Heart right ventricle (tissue), 16 donors: Measurements from ENCODE around the gene ZFAND3. TPM values are rescaled to one million over a fixed set of nuclear protein-coding genes. Genes with fewer than 3 reads are reported as not detected.

Experiments
- ATAC-seq, 8 donors: fragments of 200-7000 bp; cut with Tn5 transposase; one replicate each; pipeline ENCODE4 v1.9.1; 2020; ENCODE audit warnings: mild to moderate bottlenecking in 8 of 8, moderate library complexity in 8 of 8, moderate number of reproducible peaks in 1 of 8
- DNase-seq, 2 donors: peaks; one replicate each; pipeline ENCODE4 v3.0.0-alpha.2; 2020
- H3K27ac ChIP-seq, 10 donors: fragments of 200-600 bp; sonication (generic) in 2 of 10; one replicate each; pipeline versions ENCODE4 v1.5.0 to v1.8.0; 2020 to 2022; ENCODE audit warnings: mild to moderate bottlenecking in 3 of 10
- H3K27me3 ChIP-seq, 7 donors: fragments of 200-600 bp; one replicate each; pipeline ENCODE4 v1.8.0; 2021 to 2022; ENCODE audit warnings: mild to moderate bottlenecking in 2 of 7
- H3K36me3 ChIP-seq, 9 donors: fragments of 200-600 bp; sonication (generic) in 1 of 9; one replicate each; pipeline versions ENCODE4 v1.5.0 to v1.8.0; 2020 to 2022; ENCODE audit warnings: mild to moderate bottlenecking in 2 of 9
- H3K4me1 ChIP-seq, 9 donors: fragments of 200-600 bp; sonication (generic) in 1 of 9; one replicate each; pipeline versions ENCODE4 v1.5.0 to v1.8.0; 2020 to 2022; ENCODE audit warnings: mild to moderate bottlenecking in 4 of 9
- H3K4me3 ChIP-seq, 10 donors: fragments of 200-600 bp; sonication (generic) in 2 of 10; one replicate each; pipeline versions ENCODE4 v1.5.0 to v1.8.0; 2020 to 2022; ENCODE audit warnings: mild to moderate bottlenecking in 7 of 10, moderate library complexity in 2 of 10
- H3K9me3 ChIP-seq, 11 donors: fragments of 200-600 bp in 10 of 11; sonication (generic) in 2 of 11; one replicate each; pipeline versions ENCODE4 v1.5.0 to v1.8.0; 2013 to 2022; ENCODE audit warnings: mild to moderate bottlenecking in 2 of 11, control low read depth in 1 of 11, moderate library complexity in 1 of 11
- WGBS, 2 donors: extraction: QIAGEN DNeasy Blood & Tissue Kit; methylation state at CpG; one replicate each; pipeline ENCODE4 v1.1.7; 2013; ENCODE audit warnings: inconsistent platforms in 1 of 2; 5-methylcytosine and 5-hydroxymethylcytosine counted together
- intact Hi-C, 10 donors: fragments of 100-400 bp; cut with DNase I; formaldehyde crosslinking; loops; one replicate each; pipeline versions ENCODE4 v1.11.1 to v1.14.2; 2022
- polyA plus RNA-seq, 2 donors: library from polyadenylated mRNA; stranded (reverse); fragments of 200-250 nt; gene quantifications; one replicate each; pipeline ENCODE4 v1.2.3, GENCODE V29; 2013
- total RNA-seq, 10 donors: library from RNA; stranded (reverse); fragmentation: NEBNext Ultra II Directional in 3 of 10; extraction: Animal tissue kit (Norgen Biotek cat#: 25700) in 3 of 10; gene quantifications; one replicate each; pipeline versions ENCODE4 v1.2.1 to v1.2.4, GENCODE V29; 2021 to 2023
- TF ChIP-seq, protein P1 (sequence below), 9 donors: fragments of 200-600 bp; sonication (generic) in 2 of 9; IDR thresholded peaks; one replicate each; pipeline versions ENCODE4 v1.5.0 to v1.8.0; 2021 to 2022; ENCODE audit warnings: antibody characterized with exemption in 9 of 9, mild to moderate bottlenecking in 5 of 9, moderate library complexity in 1 of 9
- donor health status: Arrhythmogenic right ventricular cardiomyopathy.
- donor health status: ischemic (EF 13 %, LVEDD 7.1; RV severe dilation, severe dysfunction).
- donor health status: healthy with polysubstance abuse.
- donor health status: DM: no; HTN: yes; CAD: no.
- donor health status: DM: no; HTN: no; CAD: no.
- donor health status: ischemic (EF 25% LVEDD 6.9; RV normal size, moderate dysfunction).
- donor health status: ischemic (EF 25% LVEDD 5.7; RV mildly dilated, moderate dysfunction).
- donor health status: healthy.
- donor health status: DM: yes; HTN: yes; CAD: no.
- donor health status: Ischemic cardiomyopathy.
- donor health status: ischemic (EF 35%, LVEDD 5.7; RV mildly dilated, moderate dysfunction).
- donor health status: nonischemic (EF 11% LVEDD 7.7; RV severe dilation, severe dysfunction).
- donor health status: DM: yes; HTN: yes; CAD: no.
- donor health status: PGD.
- donor health status: ischemic (EF 29% LVEDD 5.4; RV normal size, mild dysfunction).
- donor health status: nonischemic (EF 23%, LVEDD 6.1; RV moderate dilation, normal function).

ZFAND3 gene
- total and polyA plus RNA-seq, 12 donors = 24.4 to 123 (median 105) TPM

DNA sequence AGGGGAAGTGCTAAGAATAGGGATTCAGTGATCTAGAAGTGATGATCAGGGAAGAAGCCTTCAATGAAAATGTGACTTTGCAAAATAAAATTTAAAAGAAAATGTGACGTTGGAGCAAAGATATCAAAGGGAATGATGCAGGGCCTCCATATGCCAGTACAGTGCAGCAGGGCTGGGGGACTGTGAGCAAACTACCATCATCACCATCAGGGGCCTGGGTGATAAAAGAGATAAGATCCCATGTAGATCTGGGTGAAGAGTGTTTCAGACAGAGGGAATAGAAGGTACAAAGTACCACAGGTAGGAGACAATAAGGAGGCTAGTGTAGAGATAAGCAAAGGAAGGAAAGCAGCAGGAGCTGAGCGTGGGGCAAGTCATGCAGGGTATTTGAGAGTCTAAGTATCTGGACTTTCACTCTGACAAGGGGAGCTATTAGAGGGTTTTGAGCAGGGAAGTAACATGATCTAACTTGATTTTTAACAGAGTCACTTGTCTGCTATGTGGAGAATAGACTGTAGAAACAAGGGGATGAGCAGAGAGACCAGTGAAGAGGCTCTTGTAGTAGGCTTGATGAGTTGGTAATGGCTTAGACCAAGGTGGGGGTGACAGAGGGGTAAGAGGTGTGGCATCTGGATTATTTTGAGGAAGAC is 295.6 kb downstream of the ZFAND3 start:
- no peak for DNase-seq
- no peak for ATAC-seq
- Histone ChIP-seq H3K4me1 (peaks cover 0 to 42% (median 20%) of the 10 kb centered on the region in 9 donors), H3K27me3 (no peaks in the 10 kb centered on the region), H3K4me3 (no peak overlapping the region), H3K27ac (no peak overlapping the region), H3K9me3 (no peaks in the 10 kb centered on the region), H3K36me3 (peaks cover 0 to 42% (median 5%) of the 10 kb centered on the region in 9 donors)
- TF ChIP-seq, protein P1, sequence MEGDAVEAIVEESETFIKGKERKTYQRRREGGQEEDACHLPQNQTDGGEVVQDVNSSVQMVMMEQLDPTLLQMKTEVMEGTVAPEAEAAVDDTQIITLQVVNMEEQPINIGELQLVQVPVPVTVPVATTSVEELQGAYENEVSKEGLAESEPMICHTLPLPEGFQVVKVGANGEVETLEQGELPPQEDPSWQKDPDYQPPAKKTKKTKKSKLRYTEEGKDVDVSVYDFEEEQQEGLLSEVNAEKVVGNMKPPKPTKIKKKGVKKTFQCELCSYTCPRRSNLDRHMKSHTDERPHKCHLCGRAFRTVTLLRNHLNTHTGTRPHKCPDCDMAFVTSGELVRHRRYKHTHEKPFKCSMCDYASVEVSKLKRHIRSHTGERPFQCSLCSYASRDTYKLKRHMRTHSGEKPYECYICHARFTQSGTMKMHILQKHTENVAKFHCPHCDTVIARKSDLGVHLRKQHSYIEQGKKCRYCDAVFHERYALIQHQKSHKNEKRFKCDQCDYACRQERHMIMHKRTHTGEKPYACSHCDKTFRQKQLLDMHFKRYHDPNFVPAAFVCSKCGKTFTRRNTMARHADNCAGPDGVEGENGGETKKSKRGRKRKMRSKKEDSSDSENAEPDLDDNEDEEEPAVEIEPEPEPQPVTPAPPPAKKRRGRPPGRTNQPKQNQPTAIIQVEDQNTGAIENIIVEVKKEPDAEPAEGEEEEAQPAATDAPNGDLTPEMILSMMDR (IDR thresholded peaks at IDR 0.05) = no peak
- WGBS, 2 donors = 94 to 95% methylated on average over 2 of the region's 2 CpGs
- intact Hi-C loops = no loop called here

DNA sequence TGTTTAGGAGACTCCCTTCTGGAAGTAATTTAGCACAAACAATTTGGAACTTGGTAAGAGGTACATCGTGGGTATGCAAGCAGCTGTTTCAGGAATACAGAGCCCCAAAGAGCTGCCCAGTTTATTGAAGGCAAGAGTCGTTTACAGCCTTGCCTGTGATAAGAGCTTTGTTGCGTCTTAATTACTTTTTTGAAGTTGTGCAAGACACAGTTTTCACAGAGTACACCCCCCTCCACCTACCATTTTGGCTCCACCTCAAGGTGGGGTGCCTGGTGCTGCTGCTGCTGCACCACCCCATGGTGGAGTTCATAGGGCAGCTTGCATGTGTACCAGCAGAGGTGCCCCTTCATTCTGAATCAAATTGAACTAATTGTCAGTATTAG is 296.1 kb downstream of the ZFAND3 start:
- intact Hi-C loops = no loop called here
- Histone ChIP-seq H3K9me3 (no peaks in the 10 kb centered on the region), H3K27ac (no peak overlapping the region), H3K36me3 (peaks cover 0 to 46% (median 5%) of the 10 kb centered on the region in 9 donors), H3K27me3 (no peaks in the 10 kb centered on the region), H3K4me1 (peaks cover 0 to 37% (median 15%) of the 10 kb centered on the region in 9 donors), H3K4me3 (no peak overlapping the region)
- ATAC-seq (no peak), DNase-seq (no peak)
- TF ChIP-seq, protein P1 (IDR thresholded peaks at IDR 0.05) = no peak
- 94 to 97% methylated on average over 3 of the region's 3 CpGs for WGBS, 2 donors

DNA sequence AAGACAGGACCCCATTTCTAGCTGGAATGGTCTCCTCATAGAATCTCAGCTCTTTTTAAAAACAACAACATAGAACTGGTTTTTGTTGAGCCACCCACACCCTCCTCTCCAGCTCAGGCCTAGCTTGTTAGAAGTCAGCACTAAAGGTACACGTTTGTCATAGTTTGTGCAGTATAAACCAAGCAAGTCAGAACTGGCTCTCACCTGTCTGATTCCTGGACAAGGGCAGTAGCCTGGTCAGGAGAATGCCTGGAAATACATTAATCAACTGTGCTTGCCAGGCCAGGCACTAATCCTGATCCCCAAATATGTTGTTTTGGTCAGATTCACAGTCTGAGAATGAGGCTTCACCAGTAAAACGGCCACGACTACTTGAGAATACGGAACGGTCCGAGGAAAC is 296.7 kb downstream of the ZFAND3 start:
- no peak overlapping the region for H3K27ac ChIP-seq
- H3K4me1 ChIP-seq = peaks cover 0 to 31% (median 8%) of the 10 kb centered on the region in 9 donors
- intact Hi-C loops = no loop called here
- H3K4me3 ChIP-seq = no peak overlapping the region
- DNase-seq (no peak), ATAC-seq (no peak)
- peaks cover 0 to 53% (median 5%) of the 10 kb centered on the region in 9 donors for H3K36me3 ChIP-seq
- H3K9me3 ChIP-seq = no peaks in the 10 kb centered on the region
- no peaks in the 10 kb centered on the region for H3K27me3 ChIP-seq
- 95 to 96% methylated on average over 6 of the region's 6 CpGs for WGBS, 2 donors
- TF ChIP-seq, protein P1 (IDR thresholded peaks at IDR 0.05) = no peak

DNA sequence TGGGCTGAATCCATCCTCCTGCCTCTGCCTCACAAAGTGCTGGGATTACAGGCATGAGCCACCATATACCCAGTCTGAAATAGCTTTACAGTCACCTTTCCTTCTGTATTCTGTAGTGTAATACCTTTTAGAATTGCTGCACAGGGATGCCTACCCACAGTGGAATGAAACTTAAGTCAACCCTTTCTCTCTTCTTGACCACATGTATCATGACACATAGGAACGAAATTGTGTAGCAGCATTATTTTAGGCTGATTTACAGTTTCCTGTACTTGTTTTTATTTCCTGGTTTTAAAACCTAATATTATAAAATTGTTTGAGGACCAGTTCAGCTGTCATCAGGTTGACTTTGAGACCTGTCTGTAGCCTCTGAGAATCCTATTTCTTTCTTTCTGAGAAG is 297.8 kb downstream of the ZFAND3 start:
- H3K36me3 ChIP-seq = peaks cover 0 to 60% (median 5%) of the 10 kb centered on the region in 9 donors
- peaks cover 0 to 27% (median 7%) of the 10 kb centered on the region in 9 donors for H3K4me1 ChIP-seq
- ATAC-seq (no peak), DNase-seq (no peak)
- 67 to 77% methylated on average over 1 of the region's 1 CpG for WGBS, 2 donors
- no peaks in the 10 kb centered on the region for H3K9me3 ChIP-seq
- no peaks in the 10 kb centered on the region for H3K27me3 ChIP-seq
- TF ChIP-seq, protein P1 (IDR thresholded peaks at IDR 0.05) = no peak
- no peak overlapping the region for H3K4me3 ChIP-seq
- intact Hi-C loops = no loop called here
- H3K27ac ChIP-seq = no peak overlapping the region
